ENCODE results near the gene FLNB.

- no peak for TF ChIP-seq REST (IDR thresholded peaks at IDR 0.05; ENCODE audit: insufficient read depth in 1 of 2, low read depth in 2 of 2, low read length in 2 of 2)
- no peak for TF ChIP-seq SIN3A (IDR thresholded peaks at IDR 0.05; ENCODE audit: borderline replicate concordance, insufficient read depth, low read length)
- TF ChIP-seq POLR2AphosphoS5 (IDR thresholded peaks at IDR 0.05; ENCODE audit: low read depth, low read length) = no peak
Observed at GRCh38 chr3:58025406-58025805, 17.2 kb downstream of the FLNB start.

All from PFSK-1 (cell line).